HG03066 (cell line): ENCODE measurements around the gene KRTAP9-7.
"Not testable (repeated sequence)": the region's sequence is repeated elsewhere in the genome, so short reads cannot be mapped to it uniquely, and the experiment has no call there.

Experiments
- ATAC-seq: cut with Tn5 transposase; IDR thresholded peaks from one replicate; pipeline ENCODE4 v1.9.1; 2021; ENCODE audit warnings: low read depth; ENCODE audit not compliant: unreplicated experiment

KRTAP9-7 gene, protein sequence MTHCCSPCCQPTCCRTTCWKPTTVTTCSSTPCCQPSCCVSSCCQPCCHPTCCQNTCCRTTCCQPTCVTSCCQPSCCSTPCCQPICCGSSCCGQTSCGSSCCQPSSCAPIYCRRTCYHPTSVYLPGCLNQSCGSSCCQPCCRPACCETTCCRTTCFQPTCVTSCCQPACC

DNA sequence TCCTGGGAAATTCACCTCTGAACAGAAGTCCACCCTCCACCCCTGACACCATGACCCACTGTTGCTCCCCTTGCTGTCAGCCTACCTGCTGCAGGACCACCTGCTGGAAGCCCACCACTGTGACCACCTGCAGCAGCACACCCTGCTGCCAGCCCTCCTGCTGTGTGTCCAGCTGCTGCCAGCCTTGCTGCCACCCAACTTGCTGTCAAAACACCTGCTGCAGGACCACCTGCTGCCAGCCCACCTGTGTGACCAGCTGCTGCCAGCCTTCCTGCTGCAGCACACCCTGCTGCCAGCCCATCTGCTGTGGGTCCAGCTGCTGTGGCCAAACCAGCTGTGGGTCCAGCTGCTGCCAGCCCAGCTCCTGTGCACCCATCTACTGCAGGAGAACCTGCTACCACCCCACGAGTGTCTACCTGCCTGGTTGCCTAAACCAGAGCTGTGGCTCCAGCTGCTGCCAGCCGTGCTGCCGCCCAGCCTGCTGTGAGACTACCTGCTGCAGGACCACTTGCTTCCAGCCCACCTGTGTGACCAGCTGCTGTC, at the start of gene KRTAP9-7:
KRTAP9-7 (plus strand) TSS at position 51 of the 543 bp plus-strand sequence; CDS start at position 51, 0 bp downstream.
- not testable (repeated sequence) for ATAC-seq

DNA sequence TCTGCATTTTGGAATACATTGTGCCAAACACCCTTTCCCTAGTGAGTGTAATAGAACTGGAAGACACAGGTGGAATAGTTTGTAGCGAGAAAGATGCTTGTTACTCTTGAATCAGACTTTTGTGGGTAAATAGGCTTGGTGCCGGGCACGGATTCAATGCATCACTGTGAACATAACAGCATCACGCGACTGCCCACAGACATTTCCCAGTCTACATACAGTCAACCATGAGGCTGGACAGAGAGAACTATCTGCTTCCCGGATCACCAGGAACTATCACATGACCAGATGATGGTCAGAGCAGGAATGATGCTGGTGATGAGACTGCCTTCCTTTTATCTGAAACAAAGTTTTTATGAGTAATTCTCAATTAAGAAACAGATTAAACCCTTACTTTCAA, 49.4 kb upstream of the KRTAP9-7 start:
- no peak for ATAC-seq

DNA sequence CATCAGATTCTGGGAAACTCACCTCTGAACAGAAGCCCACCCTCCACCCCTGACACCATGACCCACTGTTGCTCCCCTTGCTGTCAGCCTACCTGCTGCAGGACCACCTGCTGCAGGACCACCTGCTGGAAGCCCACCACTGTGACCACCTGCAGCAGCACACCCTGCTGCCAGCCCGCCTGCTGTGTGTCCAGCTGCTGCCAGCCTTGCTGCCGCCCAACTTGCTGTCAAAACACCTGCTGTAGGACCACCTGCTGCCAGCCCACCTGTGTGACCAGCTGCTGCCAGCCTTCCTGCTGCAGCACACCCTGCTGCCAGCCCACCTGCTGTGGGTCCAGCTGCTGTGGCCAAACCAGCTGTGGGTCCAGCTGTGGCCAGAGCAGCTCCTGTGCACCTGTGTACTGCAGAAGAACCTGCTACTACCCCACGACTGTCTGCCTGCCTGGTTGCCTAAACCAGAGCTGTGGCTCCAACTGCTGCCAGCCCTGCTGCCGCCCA, 48.9 kb upstream of the KRTAP9-7 start, which contains the start of gene KRTAP9-2:
KRTAP9-2 (plus strand) TSS at position 51 of the 498 bp plus-strand sequence; CDS start at position 58, 7 bp downstream.
- ATAC-seq, result not testable (repeated sequence)

DNA sequence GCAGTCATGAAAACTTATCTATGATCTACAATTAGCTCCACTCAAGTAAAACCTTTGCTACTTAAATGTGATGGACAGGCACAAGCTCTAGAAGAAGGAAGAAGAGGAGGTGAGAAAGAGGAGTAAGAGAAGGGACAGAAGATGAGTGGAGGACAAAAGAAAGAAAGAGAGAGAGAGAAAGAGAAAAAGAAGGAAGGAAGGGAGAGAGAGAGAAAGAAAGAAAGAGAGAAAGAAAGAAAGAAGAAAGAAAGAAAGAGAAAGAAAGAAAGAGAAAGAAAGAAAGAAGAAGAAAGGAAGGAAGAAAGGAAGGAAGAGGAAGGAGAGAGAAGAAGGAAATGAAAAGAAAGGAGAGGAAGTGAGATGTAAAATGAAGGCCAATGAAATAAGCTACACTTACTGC, 45.4 kb upstream of the KRTAP9-7 start:
- ATAC-seq, result no peak

DNA sequence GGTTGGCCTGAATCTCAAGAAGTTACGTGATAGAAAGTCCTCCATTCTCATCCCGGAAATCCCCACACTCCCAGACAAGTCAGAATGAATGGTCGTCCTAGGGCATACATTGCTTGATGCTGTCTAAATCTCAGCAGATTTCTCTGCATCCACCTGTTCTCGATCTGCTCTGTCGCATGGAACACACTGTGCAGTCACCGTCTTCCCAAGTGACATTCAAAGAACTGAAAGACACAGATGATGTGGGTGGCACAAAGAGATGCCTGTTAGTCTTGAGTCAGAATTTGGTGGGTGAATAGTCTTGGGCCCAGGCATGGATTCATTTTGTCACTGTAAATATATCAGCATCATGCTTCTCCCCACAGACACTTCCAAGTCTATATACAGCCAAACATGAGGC, 43.8 kb upstream of the KRTAP9-7 start:
- ATAC-seq, result no peak

DNA sequence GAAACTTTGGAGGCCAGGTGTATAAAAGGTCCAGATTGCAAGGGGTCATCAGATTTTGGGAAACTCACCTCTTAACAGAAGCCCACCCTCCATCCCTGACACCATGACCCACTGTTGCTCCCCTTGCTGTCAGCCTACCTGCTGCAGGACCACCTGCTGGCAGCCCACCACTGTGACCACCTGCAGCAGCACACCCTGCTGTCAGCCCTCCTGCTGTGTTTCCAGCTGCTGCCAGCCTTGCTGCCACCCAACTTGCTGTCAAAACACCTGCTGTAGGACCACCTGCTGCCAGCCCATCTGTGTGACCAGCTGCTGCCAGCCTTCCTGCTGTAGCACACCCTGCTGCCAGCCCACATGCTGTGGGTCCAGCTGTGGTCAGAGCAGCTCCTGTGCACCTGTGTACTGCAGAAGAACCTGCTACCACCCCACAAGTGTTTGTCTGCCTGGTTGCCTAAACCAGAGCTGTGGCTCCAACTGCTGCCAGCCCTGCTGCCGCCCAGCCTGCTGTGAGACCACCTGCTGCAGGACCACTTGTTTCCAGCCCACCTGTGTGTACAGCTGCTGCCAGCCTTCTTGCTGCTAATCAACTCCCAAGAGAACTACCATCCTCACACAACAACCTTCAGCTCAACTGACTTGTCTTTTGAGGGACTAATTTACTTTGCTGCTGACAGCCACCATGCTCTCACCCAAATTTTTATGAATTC, 42.9 kb upstream of the KRTAP9-7 start, which contains the start of gene KRTAP9-3:
KRTAP9-3 (plus strand) TSS at position 51 of the 707 bp plus-strand sequence; CDS start at position 104, 53 bp downstream.
- ATAC-seq, result not testable (repeated sequence)

DNA sequence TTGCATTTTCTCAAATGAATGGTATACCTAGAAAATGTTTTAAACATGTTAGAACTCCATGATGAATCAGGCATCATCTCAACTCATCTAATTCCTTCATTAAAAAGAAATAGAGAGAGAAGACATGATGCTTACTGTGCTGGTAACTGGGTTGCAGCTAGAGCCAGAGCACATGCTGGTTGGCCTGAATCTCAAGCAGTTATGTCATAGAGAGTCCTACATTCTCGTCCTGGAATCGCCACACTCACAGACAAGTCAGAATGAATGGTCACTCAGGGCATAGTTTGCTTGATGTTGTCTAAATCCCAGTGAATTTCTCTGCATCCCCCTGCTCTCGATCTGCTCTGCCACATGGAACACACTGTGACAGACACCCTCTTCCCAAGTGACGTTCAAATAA, 38.4 kb upstream of the KRTAP9-7 start:
- not testable (repeated sequence) for ATAC-seq

DNA sequence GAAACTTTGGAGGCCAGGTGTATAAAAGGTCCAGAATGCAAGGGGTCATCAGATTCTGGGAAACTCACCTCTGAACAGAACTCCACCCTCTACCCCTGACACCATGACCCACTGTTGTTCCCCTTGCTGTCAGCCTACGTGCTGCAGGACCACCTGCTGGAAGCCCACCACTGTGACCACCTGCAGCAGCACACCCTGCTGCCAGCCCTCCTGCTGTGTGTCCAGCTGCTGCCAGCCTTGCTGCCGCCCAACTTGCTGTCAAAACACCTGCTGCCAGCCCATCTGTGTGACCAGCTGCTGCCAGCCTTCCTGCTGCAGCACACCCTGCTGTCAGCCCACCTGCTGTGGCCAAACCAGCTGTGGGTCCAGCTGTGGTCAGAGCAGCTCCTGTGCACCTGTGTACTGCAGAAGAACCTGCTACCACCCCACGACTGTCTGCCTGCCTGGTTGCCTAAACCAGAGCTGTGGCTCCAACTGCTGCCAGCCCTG, 37.5 kb upstream of the KRTAP9-7 start, which contains the start of gene KRTAP9-8:
KRTAP9-8 (plus strand) TSS at position 51 of the 489 bp plus-strand sequence; CDS start at position 104, 53 bp downstream.
- ATAC-seq, result not testable (repeated sequence)

DNA sequence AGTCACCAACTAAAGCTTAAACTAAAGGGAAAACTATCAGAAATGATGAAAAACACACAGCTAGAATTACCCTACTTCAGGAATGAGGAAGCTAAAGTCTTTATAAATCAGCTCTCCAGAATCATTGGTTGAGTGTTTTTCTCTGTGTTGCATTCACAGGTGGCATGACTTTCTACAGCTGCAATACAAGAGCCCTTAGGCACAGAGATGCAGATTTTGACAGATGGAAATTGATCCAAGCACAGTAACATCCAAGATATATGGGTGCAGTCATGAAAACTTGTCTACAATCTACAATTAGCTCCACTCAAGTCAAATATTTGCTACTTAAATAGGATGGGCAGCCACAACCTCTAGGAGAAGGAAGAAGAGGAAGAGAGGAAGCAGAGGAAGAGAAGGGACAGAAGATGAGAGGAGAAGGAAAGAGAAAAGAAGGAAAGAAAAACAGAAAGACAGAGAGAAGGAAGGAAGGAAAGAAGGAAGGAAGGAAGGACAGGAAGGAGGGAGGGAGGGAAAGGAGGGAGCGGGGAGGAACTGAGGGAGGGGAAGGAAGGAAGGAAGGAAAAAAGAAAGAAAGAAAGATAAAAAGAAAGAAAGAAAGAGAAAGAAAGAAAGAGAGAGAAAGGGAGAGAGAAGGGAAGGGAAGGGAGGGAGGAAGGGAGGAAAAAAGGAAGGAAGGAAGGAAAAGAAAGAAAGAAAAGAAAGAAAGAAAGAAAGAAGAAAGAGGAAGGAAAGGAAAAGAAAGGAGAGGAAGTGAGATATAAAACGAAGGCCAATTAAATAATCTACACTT, 28.3 kb upstream of the KRTAP9-7 start:
- ATAC-seq, result not testable (repeated sequence)

DNA sequence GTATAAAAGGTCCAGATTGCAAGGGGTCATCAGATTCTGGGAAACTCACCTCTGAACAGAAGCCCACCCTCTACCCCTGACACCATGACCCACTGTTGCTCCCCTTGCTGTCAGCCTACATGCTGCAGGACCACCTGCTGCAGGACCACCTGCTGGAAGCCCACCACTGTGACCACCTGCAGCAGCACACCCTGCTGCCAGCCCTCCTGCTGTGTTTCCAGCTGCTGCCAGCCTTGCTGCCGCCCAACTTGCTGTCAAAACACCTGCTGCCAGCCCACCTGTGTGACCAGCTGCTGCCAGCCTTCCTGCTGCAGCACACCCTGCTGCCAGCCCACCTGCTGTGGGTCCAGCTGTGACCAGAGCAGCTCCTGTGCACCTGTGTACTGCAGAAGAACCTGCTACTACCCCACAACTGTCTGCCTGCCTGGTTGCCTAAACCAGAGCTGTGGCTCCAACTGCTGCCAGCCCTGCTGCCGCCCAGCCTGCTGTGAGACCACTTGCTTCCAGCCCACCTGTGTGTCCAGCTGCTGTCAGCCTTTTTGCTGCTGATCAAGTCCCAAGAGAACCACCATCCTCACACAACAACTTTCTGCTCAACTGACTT, 25.8 kb upstream of the KRTAP9-7 start, which contains the start of gene KRTAP9-4:
KRTAP9-4 (plus strand) TSS at position 51 of the 604 bp plus-strand sequence; CDS start at position 85, 34 bp downstream.
- not testable (repeated sequence) for ATAC-seq

DNA sequence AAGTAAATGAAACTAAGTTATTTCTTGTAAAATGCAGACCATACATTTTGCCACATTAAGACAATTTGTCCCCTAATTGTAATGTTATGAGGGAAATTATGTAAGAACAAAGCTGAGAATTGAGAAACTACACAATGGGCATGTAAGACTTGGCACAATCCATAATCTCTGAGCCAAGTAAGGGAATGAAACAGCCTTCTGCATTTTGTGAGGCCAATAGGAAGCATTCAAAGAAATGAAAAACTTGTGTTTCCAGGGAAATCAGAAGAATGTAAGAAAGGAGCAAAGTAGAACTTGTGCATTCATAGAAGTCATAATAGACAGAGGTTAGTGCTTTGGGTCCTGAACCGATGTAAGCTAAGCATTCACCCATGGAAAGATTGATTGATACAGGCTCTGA, 24.2 kb upstream of the KRTAP9-7 start:
- ATAC-seq, result no peak

DNA sequence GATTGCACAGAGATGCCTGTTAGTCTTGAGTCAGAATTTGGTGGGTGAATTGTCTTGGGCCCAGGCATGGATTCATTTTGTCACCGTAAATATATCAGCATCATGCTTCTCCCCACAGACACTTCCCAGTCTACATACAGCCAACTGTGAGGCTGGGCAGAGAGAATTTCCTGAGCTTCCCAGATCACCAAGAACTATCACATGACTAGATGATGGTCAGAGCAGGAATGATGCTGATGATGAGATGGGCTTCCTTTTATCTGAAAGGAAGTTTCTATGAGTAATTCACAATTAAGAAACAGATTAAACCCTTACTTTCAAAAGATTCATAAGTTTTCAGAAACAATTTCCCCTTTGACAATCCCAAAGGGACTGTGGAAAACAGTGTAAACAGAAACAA, 20.6 kb upstream of the KRTAP9-7 start:
- ATAC-seq, result no peak

DNA sequence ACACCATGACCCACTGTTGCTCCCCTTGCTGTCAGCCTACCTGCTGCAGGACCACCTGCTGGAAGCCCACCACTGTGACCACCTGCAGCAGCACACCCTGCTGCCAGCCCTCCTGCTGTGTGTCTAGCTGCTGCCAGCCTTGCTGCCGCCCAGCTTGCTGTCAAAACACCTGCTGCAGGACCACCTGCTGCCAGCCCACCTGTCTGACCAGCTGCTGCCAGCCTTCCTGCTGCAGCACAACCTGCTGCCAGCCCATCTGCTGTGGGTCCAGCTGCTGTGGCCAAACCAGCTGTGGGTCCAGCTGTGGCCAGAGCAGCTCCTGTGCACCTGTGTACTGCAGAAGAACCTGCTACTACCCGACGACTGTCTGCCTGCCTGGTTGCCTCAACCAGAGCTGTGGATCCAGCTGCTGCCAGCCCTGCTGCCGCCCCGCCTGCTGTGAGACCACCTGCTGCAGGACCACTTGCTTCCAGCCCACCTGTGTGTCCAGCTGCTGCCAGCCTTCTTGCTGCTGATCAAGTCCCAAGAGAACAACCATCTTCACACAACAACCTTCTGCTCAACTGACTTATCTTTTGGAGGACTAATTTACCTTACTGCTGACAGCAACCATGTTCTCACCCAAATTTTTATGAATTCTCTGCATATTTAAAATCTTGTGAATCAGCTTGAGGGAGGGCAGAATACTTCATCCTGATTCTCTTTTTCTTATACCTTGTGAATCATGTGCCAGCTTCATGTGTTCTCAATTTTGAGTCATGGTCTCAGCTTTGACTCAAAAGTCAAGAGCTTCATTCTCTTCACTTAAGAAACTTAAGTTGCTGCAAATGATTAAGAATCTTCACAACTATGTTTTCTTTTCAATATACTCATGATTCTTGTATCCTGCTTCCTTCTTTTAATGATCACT, 19.9 kb upstream of the KRTAP9-7 start, which contains the start of gene KRTAP9-9:
KRTAP9-9 (plus strand) TSS at position 4 of the 910 bp plus-strand sequence.
- ATAC-seq, result not testable (repeated sequence)

DNA sequence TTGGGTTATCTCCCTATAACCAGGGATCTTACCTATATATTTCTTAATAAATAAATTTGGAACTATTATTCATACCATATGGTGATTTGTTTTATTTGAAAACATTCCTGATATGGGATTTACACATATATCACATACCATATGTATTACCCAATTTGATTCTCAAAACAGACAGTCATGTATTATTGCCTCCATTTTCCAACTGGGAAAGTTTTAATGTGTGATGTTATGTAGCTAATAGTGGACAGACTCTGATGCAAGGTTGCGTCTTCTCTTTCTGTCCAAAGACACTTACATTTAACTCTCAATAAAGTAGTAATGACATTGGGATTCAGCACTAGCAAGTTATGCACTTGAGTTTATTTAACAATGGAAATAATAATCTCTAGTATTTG, 19.2 kb upstream of the KRTAP9-7 start:
- no peak for ATAC-seq

DNA sequence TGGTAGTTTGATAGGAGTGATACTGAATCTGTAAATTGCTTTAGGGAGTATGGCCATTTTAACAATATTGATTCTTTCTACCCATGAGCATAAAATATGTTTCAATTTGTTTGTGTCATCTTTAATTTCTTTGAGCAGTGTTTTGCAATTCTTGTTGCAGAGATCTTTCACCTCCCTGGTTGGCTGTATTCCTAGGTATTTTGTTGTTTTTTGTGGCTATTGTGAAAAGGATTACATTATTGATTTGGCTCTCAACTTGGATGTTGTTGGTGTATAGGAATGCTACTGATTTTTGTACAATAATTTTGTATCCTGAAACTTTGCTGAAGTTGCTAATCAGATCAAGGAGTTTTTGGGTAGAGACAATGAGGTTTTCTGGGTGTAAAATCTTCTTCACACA, 17.1 kb upstream of the KRTAP9-7 start:
- no peak for ATAC-seq

DNA sequence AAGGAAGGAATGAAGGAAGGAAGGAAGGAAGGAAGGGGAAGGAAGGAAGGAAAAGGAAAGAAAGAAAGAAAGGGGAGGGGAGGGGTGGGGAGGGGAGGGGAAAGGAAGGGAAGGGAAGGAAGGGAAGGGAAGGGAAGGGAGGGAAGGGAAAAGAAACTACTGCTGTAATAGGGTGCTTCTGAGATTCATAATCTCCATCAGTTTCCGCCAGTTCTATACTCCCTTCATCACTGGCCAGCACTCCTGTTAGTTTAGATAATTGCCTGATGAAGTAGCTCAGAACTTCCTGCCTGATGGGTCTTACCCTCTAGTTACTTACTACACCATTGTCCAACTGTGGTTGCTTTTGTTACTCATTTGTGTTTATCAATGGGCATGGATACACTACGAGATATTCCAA, 12.3 kb upstream of the KRTAP9-7 start:
- ATAC-seq, result no peak

DNA sequence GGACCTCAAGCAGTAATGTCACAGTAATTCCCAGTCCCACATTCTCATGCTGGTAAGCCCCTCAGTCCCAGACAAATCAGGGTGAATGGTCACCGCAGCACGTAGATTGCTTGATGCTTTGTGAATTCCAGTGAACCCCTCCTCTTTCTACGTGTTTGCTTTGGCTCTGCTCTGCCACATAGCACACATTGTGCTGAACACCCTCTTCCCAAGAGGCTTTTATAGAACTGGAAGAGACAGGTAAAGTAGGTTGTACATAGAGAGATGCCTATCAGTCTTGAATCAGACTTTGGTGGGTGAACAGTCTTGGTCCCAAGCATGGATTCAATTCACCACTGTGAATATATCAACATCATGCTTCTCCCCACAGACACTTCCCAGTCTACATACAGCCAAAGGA, 10.9 kb upstream of the KRTAP9-7 start:
- no peak for ATAC-seq

DNA sequence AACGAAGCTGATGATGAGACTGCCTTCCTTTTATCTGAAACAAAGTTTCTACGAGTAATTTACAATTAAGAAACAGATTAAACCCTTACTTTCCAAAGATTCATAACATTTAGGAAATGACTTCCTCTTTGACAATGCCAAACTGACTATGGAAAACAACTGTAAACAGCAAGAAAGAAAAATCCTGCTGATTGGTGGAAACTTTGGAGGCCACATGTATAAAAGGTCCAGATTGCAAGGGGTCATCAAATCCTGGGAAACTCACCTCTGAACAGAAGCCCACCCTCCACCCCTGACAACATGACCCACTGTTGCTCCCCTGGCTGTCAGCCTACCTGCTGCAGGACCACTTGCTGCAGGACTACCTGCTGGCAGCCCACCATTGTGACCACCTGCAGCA, 10.4 kb upstream of the KRTAP9-7 start, which contains the start of gene KRTAP9-6:
KRTAP9-6 (plus strand) TSS at position 301 of the 400 bp plus-strand sequence; CDS start at position 301, 0 bp downstream.
- no peak for ATAC-seq

DNA sequence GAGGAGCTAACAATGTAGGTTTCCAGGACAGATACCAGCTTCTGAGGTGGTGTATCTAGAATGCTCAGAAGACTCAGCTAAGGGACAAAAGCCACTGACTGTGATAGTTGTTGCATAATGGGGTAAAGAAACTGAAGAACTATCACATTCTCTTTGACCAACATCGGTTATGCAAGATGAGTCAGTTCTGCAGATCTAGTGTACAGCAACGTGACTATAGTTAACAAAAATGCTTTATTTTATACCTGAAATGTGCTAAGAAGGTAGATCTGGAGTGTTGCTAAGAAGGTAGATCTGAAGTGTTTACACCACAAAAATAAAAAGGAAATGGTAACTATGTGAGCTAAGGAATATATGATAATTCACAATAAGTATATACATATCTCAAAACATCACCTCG, 7.8 kb upstream of the KRTAP9-7 start:
- no peak for ATAC-seq
